Esophagus squamous epithelium (tissue), 4 donors: ENCODE measurements around the gene DUS1L.

Source experiments
- POLR2A ChIP-seq, 4 donors: fragments of 450-650 bp; IDR thresholded peaks; one replicate each; pipeline ENCODE4 v1.6.1; 2017; ENCODE audit warnings: antibody characterized with exemption in 4 of 4, mild to moderate bottlenecking in 4 of 4, moderate library complexity in 3 of 4
- TF ChIP-seq, protein P1 (sequence below), 6 experiments: fragments of 450-650 bp in 4 of 6; fragments of 200-600 bp in 2 of 6; sonication (generic) in 2 of 6; IDR thresholded peaks; one replicate each; pipeline ENCODE4 v1.5.1; 2016 to 2019; ENCODE audit warnings: antibody characterized with exemption in 6 of 6, mild to moderate bottlenecking in 4 of 6, moderate library complexity in 4 of 6

DNA sequence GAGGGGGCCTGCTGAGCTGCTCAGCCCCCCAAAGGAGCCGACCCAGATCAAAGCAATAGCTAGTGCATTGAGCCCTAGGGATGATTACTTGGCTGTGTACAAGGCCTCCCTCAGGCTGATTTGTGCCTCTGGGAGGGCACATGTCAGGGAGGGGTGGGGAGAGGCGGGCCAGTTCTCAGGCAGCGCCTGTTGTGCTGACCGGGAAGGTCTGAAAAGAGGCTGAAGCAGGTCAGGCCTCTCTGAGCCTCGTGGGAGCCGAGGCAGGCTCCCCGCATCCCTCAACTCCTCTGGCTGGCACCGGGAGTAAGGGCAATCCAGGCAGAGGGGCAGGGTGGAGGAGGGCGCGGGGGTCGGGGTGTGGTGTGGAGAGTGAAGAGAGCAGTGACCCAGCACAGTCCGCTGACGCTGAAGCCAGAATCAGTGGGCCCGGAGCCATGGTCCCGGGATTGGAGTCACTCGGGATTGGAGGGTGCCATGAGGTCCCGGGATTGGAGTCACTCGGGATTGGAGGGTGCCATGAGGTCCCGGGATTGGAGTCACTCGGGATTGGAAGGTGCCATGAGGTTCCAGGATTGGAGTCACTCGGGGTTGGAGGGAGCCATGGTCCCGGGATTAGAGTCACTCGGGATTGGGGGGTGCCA is 31.1 kb downstream of the DUS1L start:
- TF ChIP-seq, protein P1, sequence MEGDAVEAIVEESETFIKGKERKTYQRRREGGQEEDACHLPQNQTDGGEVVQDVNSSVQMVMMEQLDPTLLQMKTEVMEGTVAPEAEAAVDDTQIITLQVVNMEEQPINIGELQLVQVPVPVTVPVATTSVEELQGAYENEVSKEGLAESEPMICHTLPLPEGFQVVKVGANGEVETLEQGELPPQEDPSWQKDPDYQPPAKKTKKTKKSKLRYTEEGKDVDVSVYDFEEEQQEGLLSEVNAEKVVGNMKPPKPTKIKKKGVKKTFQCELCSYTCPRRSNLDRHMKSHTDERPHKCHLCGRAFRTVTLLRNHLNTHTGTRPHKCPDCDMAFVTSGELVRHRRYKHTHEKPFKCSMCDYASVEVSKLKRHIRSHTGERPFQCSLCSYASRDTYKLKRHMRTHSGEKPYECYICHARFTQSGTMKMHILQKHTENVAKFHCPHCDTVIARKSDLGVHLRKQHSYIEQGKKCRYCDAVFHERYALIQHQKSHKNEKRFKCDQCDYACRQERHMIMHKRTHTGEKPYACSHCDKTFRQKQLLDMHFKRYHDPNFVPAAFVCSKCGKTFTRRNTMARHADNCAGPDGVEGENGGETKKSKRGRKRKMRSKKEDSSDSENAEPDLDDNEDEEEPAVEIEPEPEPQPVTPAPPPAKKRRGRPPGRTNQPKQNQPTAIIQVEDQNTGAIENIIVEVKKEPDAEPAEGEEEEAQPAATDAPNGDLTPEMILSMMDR (IDR thresholded peaks at IDR 0.05) = no peak
- TF ChIP-seq POLR2A (IDR thresholded peaks at IDR 0.05) = no peak
